NCI-H69 (cell line): ENCODE results near the gene UNK.
"Not testable (repeated sequence)": the region's sequence is repeated elsewhere in the genome, so short reads cannot be mapped to it uniquely, and the experiment has no call there.

Experiments used
- DNase-seq: peaks from one replicate; lab custom pipeline; 2025; lab: John Stamatoyannopoulos, UW

UNK gene

DNA sequence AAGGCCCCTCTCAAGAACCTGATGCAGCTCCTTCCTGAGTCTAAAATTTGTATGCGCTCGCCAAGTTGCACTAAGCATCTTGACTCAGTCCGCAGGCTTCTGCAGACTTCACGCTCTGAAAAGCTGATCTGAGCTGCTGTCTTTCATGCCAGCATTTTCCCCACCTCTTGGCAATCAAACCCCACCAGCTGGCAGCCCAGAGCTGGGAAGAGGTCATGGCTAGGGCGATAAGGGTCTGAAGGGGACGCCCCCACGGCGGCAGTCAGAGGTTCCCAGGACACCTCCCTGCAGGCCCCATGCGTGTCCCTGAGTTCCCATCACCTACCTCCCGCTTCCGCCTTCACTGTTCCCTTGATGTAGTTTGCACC lies 64.7 kb downstream of the UNK start:
- DNase-seq: no peak

- no peak for DNase-seq
Observed at GRCh38 chr17:75849724-75850123, 65.1 kb downstream of the UNK start.

DNA sequence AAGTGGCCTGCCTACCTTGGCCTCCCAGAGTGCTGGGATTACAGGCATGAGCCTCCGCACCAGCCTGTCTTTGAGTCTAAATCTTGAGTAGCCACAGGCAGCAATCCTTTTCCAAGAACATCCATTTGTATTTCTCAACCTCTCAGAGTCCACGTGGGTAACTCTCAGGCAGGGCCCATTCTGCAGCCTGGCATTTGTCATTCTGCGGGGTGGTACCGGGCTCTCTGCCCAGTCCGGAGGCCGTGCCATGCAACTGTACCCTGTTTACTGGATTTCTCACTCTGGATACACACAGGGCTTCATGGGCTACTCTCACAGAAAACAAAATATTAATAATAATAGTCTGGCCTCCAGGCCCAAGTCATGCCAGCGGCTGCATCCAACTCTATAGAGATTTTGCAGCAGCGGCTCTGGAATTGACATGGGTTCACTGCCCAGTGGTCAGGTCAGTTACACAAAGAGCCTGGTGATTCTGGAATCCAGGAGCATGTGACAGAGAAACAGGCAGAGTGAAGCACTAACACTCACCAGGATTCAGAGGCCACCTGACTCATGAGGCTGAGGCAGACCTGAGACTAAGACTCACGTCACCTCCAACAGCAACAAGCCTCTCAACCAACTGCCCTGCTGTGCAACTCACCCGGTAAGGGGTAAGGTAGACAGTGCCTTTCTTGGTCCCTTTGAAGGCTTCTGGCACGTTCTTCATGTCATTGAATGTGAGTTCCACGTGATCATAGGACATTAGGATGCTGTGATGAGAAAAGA lies 66.5 kb downstream of the UNK start:
- DNase-seq: no peak

- not testable (repeated sequence) for DNase-seq
Observed at GRCh38 chr17:75851693-75851991, 67.0 kb downstream of the UNK start.

- DNase-seq: no peak
Observed at GRCh38 chr17:75853433-75853832, 68.8 kb downstream of the UNK start.

- DNase-seq: no peak
Observed at GRCh38 chr17:75854101-75854748, 69.6 kb downstream of the UNK start.

DNA sequence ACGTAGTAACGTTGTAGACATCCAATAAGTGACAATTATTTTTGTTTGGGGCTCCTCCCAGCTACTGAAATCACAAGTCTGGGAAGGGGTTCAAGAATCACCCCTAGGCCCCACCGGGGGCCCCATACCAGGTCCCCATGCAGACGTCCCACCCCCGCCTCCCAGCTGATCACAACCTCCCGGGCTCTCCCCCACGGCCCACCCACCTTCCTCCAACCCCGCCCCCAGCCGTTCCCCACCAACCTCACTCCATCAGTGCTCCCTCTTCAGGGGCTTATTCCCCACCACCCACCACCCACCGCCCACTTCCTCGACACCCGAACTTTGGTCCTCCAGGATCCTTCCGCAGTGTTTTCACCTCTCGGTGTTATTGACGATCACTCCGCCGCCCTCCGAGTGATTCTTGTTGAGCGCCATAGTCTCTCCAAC lies 70.3 kb downstream of the UNK start:
- no peak for DNase-seq

- peak; percentile 100 for DNase-seq
Observed at GRCh38 chr17:75855310-75856061, 70.9 kb downstream of the UNK start, which contains the start of gene WBP2. WBP2 (minus strand) TSS chr17:75855335; CDS start chr17:75855297, 38 bp downstream.

DNA sequence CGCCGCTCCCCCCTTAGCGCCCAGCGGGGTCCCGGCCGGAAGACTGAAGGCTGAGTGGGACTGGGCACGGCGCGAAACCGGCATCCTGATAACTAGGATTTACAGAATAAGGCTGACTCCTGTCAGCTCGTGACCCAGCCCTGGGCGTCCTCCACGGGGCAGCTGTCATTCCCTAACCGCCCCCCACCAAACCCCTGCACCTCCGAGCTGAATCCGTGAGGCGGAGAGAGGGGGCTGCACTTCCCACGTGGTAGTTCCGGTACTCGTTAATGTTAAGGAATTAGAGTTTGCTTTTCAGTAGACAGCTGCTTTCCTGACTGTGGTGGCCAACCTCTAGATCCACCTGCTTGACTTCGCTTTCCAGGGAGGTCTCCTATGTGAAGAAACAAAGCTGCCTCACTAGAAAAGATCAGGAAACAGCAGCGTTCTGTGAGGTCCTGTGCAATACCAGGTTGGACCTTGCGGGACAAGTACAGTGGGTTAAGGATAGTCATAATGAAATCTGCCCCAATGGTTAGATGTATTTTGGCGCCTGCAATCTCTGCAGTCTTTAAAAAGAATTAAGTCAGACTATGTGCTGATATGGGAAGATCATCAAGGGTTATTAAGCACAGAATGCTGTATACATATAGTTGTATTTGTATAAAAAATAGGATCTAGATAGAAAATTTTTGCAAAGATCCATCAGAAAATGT lies 71.6 kb downstream of the UNK start:
- peak; percentile 65 for DNase-seq

DNA sequence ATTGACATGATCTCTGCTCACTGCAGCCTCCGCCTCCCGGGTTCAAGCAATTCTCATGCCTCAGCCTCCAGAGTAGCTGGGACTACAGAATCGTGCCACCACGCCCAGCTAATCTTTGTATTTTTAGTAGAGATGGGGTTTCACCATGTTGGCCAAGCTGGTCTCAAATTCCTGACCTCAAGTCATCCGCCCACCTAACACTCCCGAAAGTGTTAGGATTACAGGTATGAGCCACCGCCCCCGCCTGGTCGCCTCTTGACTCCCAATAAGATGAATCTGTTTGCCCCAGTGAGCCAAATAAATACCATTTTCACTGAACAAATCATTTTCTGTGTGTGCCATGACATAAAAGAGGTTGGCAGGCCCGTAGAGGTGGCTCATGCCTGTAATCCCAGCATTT lies 74.8 kb downstream of the UNK start:
- not testable (repeated sequence) for DNase-seq

DNA sequence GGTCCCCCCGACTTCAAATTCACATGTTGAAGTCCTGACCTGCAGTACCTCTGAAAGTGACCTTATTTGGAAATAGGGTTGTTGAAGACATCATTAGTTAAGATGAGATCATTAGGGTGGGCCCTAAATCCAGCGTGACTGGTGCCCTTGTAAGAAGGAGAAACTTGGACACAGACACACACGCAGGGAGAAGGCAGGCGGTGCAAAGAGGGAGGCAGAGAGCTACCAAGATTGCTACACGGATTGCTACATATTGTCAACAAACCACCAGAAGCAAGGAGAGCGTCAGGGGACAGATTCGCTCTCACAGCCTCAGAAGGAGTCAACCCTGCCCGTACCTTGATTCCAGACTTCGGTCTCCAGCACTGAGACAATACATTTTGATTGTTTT lies 77.3 kb downstream of the UNK start:
- DNase-seq: no peak

DNA sequence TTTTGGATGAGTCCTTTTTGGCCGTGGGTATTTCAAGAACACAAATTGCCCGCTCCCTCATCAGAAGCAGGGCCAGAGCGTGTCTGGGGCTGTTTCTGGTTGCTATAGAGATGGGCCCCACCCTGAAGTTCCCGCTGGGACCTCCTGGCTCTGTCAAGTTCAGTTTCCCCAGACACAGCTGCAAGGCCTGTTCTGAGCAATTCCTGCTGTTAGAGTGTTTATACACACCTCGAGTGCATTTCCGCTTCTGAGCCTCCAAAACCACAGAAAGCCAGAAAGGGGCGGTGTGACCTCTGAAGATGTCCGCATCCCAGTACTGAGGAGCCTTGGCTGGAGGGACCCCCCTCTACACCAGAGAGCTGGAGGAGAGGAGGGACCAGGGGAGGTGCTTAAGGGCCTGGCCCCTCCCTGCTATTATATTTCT lies 79.9 kb downstream of the UNK start:
- peak; percentile 58 for DNase-seq

GRCh38 chr17:75864887-75865286 lies 80.3 kb downstream of the UNK start:
- DNase-seq: not testable (repeated sequence)

DNA sequence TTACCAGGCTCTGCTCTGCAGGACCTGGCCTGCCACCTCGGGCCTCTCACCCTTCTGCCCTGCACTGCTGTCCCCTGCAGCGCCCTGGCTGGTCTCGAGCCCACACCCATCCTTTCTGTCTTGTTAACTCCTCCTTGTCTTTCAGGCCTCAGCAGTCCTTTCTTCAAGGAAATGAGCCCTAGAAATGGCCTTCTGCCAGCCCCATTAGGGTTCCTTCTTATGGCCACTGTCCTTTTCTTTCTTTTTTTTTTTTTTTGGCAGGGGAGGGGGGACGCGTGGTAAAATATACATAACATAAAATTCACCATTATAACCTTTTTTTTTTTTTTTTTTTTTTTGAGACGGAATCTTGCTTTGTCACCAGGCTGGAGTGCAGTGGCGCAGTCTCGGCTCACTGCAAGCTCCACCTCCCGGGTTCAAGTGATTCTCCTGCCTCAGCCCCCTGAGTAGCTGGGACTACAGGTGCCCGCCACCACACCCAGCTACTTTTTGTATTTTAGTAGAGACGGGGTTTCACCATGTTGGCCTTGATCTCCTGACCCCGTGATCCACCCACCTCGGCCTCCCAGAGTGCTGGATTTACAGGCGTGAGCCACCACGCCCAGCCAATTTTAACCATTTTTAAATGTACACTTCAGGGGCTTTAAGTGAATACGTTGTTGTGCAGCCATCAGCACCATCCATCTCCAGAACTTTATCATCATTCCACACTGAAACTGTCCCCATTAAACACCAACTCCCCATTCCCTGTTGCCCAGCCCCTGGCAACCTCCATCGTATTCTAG lies 81.0 kb downstream of the UNK start:
- DNase-seq: not testable (repeated sequence)

DNA sequence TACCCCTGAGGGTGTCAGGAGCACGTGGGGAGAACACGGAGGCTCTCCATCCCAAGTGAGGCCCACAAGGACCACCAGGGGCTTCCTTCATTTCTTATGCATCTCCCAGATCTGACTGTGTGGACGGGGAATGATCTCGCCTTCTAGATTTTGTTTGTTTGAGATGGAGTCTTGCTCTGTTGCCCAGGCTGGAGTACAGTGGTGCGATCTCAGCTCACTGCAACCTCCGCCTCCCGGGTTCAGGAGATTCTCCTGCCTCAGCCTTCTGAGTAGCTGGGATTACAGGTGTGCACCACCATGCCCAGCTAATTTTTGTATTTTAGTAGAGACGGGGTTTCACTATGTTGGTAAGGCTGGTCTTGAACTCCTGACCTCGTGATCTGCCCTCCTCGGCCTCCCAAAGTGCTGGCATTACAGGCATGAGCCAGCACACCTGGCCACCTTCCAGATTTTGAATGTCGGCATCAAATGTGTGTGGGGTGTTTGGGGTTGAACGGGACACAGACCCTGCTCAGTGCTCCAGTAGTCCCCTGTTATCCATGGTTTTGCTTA lies 84.2 kb downstream of the UNK start:
- not testable (repeated sequence) for DNase-seq

GRCh38 chr17:75869282-75870141 lies 84.9 kb downstream of the UNK start:
- peak; percentile 40 for DNase-seq

- DNase-seq: not testable (repeated sequence)
Observed at GRCh38 chr17:75870228-75870627, 85.6 kb downstream of the UNK start.

- DNase-seq: peak; percentile 61
Observed at GRCh38 chr17:75872434-75873351, 88.1 kb downstream of the UNK start.
